CD4-positive, alpha-beta T cell treated with Interleukin-6 for 4 hours (primary cell): ENCODE measurements around the gene CBLN1.
"Not testable (repeated sequence)": the region's sequence is repeated elsewhere in the genome, so short reads cannot be mapped to it uniquely, and the experiment has no call there.

Source experiments
- DNase-seq: peaks from one replicate; pipeline ENCODE4 v3.0.0-alpha.2; 2020; ENCODE audit warnings: mixed read lengths

Gene CBLN1

DNA sequence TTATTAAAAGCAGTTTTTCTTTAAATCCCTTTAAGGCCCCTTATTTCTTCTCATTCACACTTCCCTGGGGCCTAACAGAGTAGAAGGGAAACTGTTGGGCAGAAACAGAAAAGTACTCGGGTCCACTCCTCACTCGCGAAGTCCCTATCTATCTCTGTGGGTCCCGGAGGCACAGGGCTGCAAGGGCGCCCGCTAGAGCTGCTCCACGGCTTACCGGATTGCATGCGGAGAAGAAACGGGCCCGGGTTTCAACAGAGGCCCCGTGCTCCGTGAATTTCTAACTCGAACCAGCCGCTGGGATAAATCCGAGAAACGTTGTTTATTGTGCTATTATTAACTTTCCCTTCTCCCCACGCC lies 4.3 kb downstream of the CBLN1 start:
- no peak for DNase-seq

DNA sequence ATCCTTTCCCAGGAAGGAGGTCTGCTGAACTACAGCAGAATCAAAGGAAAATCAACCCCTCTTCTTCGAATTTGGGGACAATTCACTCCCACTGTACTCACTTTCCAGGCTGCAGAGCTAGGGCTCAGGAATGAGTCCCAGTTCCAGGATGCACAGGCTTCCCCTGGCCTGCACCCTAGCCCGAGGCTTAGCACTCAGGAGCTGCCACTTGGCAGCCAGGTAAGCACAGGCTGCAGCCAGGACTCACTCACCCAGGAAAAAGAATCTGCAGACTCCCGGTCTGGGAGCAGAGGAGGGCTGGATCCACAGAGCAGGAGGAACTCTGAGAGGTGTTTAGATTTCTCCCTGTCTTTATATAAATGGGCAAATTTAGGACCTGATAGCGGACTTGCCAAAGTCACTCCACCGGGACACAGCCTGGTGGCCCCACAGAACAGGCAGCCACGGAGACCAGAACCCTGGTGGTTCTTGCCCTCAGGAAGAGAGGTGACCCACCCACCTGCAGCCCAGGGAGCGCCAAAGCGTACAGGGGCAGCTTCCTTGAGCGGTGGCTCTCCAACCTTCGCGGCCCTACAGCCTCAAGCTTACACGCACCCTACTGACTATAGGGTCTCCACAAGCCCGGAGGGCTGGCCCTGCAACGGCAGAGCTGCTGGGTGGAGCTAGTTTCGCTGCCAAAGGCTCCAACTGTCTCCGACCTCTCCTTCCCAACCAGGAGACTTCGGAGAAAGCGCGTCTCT lies 4.8 kb downstream of the CBLN1 start:
- DNase-seq, result no peak

DNA sequence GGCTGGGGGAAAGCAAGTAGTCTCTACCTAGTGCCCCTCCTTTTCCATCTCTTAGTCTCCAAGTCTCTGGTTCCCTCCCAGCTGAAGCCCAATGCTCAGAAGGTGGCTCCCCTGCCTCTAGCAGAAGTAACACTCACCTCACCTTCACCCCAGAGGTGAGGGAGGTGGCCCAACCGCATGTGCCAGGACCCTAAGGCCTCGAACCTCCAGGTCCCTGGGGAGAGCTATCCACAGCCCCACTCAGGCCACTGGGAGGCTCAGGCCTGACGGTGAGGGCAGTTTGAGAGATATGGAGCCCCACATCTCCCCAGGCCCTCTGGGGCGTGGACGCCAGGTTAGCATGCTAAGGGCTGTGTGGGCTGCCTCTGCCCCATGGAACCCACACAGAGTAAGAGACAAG lies 5.8 kb downstream of the CBLN1 start:
- DNase-seq, result no peak

DNA sequence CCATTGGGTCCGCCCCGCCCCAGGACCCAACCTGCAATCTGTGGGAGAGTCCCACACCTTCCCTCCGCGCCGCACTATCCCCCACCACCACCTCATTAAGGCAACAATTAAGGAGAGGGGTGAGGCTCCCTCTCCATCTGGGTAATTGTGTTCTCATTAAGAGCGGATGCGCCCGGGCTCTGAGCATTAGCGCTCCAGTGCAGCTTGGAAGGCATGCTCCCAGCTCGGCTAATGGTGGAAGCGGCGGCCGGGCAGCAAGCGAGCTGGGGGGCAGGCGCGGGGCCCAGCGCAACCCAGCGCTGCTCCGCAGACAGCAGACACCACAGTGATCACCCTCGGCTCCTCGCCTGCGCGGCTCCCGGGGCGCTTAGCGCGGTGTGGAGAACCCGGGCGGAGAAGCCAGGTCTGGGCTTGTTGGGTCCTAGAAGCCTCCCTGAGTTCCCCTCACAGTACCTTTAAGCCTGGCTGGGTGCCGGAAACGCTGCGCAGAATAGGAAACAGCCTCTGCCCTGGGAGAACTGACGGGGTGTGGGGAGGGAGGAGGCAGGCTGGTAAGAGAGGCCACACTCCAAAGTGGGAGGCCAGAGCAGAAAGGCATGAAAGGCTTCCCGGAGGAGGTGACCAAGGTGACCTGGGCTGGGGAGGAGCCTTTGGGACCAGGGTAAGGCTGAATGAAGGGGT lies 6.4 kb downstream of the CBLN1 start:
- DNase-seq, result no peak

DNA sequence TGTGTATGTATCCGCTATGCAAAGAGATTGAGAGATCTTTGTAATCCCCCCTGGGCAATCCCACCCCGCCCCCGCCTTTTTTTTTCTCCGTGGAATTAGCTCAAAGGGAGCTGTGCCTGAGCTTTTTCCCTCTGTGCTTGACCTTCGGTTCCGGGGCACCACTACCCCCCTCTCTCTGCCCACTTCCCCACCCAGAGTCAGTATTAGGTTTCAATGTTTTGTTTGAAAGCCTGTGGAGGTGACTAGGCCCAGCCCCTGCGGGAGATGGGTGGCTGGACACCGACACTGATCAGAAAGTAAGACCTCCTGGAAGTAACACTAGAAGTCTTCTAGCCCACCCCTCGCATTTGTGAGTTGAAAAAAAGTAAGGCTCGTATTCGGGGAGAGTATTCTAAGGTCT lies 7.0 kb downstream of the CBLN1 start:
- DNase-seq, result no peak

DNA sequence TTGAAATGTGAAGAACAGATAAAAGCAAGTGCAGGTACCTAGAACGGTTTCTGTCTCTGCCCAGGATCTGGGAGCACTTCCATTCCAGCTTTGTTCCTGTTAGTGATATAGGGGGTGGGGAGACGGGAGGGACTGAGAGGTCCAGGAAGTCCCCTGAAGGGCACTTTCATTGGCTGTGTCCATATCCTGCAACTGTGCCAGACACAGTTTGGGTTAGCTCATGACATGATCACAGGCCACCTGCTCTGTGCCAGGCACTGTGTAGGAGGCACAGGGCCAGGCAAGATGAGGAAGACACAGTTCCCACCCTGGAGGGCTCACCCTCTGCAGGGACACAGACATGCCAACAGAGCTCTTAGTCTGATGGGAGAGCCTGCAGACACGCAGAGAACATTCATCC lies 7.9 kb downstream of the CBLN1 start:
- no peak for DNase-seq

DNA sequence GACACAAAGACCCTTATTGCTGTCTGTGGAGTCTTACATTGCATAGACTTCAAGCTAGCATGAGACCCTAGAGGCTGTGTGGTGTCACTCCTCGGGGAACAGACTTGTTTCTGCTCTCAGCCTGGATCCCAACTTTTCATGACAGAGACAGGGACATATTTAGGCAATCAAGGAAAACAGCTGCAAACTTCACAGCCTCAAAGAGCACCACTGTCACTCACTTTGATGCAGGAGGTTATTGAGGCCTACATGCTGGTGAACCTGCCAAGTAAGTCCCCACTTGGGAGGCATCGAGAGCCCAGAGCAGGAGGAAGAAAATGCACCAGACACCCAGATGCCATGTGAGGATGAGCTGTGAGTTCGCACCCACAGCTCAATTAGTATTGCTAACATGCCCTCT lies 10.3 kb downstream of the CBLN1 start:
- no peak for DNase-seq

DNA sequence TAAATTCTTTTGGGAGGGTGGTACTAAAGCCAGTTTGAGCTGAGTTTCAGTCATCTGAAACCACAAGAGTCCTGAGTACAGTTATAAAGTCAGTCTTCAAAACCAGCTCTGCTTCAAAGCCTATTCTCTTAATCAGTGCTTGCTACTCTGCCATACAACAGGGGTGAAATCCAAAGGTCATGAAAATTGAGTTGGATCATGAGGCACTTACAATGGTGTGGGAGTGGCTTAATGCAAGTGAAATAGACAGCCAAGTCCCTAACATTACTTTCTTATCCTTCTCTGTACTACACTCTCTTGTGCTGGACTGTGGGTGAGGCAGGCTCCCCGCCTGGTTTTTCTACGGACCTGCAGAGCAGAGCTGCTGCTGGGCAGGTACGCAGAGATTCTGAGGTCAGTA lies 12.4 kb downstream of the CBLN1 start:
- DNase-seq, result no peak

DNA sequence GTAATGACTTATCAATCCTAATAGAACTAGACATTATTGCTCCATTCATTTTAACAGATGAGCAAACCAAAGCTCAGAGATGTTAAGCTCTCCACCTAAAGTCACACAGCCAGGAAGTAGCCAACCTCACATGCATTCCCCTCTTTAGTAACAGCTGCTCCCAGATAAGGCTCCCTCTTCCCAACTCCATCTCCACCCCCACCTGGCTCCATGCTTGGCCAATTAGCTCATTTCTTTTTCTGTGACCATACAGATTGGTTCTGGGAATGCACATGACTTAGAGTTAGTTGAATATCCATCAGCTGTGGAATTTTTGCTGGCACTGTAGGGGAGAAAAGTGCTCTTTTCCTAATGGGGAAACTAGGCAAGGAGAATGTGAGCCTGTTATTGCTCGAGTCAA lies 13.0 kb downstream of the CBLN1 start:
- DNase-seq, result no peak

DNA sequence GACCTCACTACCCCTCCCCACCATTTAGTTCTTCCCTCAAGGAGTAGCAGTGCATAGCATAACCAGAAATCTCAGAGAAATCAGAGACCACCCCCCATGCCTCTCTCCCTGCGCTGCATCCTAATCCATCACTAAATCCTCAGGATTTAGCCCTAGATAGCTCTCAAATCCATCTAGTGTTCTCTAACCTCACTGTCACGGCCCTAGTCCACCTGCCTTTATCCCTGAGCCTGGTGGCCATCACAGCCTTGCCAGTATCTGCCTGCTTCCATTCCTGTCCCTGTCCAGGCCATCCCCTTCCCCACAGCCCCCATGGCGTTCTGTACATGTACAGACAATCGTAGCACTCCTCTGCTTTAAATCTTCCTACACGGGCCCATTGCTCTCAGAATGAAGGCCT lies 19.1 kb downstream of the CBLN1 start:
- no peak for DNase-seq

DNA sequence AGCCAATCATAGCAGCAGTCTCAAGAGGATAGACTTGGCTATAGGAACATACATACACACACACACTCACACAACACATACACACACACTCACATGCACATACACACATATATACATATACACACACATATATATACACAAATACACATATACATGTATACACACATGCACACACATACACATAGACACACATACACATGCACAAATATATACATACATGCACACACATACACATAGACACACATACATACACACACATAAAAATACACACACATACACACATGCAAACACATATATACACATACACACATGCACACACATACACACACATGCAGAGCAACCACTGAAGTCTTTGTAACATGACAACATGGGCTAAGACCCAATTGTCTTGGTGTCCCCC lies 19.7 kb downstream of the CBLN1 start:
- no peak for DNase-seq

DNA sequence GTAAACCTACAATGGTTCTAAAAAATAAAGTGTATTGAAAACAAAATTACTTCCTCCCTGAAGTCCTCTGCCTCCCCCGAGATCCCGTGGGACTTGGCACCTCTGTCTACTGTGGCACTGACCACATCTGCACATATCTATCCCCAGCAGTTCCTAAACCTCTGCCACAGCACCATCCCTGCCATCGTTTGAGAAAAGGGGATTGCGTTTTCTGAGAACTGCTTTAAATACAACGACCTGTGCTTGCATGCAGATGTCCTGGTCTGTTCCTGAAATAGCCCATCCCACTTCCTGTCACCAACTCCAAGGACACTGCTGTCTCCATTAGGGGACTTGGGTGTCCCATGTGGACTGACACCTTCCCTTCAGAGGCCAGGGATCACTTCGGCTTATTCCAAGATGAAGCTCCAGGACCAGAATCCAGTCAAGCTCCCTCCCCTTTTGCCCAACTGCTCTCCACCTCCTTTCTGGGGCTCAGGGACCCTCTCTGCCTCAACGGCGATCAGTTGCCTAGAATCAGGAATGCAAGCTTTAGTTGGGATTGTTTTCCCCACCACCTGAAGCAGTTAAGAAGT lies 20.6 kb downstream of the CBLN1 start:
- no peak for DNase-seq

DNA sequence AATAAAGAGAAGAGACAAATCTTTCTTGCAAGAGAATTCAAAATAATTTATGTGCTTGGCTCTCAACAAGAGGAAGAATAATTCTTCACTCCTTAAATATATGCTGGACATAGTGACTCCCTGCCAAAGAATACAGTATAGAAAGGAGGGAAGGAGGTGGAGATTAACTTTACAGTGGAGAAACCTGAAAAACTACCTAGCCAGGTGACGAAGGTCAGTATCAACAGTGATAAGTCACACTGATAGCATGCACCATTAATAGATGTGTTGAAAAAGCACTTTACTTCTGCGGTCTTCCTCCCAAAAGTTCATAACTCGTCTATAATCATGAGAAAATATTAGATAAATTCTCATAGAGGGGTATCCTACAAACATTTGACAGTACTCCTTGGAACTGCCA lies 21.4 kb downstream of the CBLN1 start:
- no peak for DNase-seq

DNA sequence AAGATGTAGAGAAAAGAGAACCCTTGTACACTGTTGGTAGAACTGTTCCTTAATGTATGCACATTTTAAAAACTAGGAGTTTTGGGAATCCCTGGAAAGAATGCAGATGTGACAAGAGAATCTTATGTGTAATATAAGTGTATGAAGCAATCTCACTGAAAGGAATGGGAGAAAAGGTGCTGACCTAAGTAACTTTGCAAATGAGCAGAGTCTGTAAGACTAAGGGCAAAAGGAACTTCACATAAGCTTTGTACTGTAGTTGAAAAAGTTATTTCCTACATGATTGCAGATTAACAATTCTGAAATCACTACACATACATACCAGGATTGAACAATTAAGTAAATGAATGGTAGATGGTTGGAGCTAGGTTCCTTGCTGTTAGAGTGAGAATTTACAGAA lies 22.3 kb downstream of the CBLN1 start:
- no peak for DNase-seq

DNA sequence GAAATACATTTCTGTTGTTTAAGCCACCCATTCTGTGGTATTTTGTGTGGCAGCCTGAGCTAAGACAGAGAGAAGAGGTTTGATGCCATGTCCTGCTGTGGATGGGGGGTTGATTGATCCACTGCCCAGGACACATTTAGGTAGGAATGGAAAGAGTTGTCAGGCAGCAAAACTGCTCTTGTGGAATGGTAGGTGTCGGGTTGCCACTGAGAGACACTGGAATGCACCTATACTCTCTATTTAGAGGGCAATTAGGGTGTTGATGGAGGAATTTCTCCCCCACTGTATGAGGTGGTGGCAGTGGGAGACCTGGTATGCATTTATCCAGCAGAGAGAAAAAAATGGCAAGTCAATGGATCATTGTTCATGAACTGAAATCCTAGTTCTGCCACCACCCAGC lies 30.9 kb downstream of the CBLN1 start:
- no peak for DNase-seq

DNA sequence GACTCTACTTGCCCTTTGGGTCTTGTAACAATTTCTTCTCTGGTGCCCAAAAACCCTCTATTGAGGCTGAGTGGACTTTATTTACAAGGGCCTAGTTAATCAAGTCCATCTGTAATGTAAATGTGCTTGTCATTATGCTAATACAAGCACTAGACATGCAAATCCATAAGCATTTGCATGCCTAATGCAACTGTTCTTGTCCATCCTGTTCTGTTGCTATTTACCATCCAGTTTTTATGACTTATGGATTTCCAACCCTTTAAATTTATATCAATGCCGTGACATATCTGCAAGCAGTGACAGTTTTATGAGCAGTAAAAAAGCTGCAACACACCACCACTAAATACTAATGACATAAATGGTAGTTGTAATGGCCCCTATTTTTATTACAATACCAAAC lies 33.4 kb downstream of the CBLN1 start:
- DNase-seq, result no peak

DNA sequence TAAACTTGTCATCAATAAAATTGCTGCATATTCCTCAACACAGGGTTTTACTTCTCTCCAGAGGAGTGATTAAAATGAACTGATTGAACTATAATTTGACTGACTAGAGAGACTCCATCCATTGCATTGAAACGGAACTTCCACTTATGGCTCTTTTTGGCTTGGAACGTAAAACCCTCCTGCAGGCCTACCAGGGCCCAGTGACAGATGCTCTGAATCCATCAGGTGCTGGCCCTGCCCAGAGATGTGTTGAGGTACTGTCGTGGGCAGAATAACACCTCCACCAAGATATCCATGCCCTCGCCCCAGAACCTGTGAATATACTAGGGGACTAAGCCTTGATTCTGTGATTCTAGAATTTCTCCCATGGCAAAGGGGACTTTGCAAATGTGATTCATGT lies 45.4 kb downstream of the CBLN1 start:
- DNase-seq, result no peak

DNA sequence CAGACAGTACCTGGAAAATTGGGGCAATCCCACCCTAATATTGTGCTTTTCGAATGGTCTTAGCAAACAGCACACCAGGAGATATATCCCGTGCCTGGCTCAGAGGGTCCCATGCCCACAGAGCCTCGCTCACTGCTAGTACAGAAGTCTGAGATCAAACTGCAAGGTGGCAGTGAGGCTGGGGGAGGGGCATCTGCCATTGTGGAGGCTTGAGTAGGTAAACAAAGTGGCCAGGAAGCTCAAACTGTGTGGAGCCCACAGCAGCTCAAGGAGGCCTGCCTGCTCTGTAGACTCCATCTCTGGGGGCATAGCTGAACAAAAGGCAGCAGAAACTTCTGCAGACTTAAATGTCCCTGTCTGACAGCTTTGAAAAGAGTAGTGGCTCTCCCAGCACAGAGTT lies 53.3 kb downstream of the CBLN1 start:
- DNase-seq, result not testable (repeated sequence)
